DMS53 treated with DMSO at 0.1 percent for 48 hours (cell line): ENCODE results near the gene GADD45B.
"Not testable (repeated sequence)": the region's sequence is repeated elsewhere in the genome, so short reads cannot be mapped to it uniquely, and the experiment has no call there.

ENCODE experiments used
- DNase-seq: peaks from one replicate; lab custom pipeline; 2025; ENCODE audit not compliant: unreplicated experiment; lab: John Stamatoyannopoulos, UW

The GADD45B gene

DNA sequence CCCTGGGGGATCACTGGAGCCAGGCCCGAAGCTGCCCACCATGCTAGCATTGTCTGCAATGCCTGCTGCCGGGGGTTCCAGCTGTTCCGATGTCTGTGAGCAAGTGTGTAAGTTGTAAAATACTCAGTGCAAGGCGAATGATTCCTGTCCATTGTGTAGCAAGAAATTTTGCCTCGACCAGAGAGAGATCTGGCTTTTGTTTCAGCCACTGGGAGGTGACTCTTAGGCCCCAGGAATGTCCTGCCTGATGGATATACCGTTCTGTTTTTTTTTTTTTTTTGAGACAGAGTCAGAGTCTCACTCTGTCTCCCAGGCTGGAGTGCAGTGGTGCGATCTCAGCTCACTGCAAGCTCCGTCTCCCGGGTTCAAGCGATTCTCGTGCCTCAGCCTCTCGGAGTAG lies 7.3 kb upstream of the GADD45B start:
- DNase-seq: no peak

GRCh38 chr19:2469102-2469914 lies 6.6 kb upstream of the GADD45B start:
- no peak for DNase-seq

- not testable (repeated sequence) for DNase-seq
These were observed 6.1 kb upstream of the GADD45B start for GRCh38 chr19:2469915-2470200.

- peak; percentile 62 for DNase-seq
These were observed 1.5 kb upstream of the GADD45B start for GRCh38 chr19:2474232-2475017.

DNA sequence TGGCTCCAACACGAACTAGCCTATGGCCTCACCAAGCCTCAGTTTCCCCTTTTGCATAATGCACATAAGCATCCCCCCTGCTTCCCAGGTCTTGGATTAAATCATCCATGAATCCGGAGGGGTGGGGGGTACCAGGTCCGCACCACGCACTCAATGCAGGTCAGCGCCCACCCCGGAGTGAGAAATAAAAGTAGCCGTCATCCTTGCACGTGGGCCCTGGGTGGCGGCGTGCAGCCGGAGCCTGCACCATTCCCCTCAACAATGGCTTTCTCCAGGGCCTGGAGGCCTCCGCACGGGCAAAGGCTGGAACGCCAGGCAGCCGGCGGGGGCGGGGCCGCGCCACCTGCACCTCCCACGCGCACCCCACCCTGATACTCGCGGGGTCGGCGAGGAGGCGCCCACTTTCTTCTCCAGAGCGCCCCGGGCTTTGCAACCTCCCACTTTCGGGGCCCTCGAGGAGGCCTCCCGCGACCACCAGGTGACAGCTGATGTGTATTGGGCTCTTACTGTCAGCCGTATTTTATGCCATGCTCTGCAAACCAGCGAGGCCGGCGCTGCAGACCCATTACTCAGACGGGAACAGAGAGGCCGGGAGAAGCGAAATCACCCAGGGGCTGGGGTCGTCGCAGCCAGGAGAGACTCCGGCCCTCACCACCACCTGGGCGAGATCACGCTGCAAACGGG lies 767 bp upstream of the GADD45B start:
- DNase-seq: no peak

DNA sequence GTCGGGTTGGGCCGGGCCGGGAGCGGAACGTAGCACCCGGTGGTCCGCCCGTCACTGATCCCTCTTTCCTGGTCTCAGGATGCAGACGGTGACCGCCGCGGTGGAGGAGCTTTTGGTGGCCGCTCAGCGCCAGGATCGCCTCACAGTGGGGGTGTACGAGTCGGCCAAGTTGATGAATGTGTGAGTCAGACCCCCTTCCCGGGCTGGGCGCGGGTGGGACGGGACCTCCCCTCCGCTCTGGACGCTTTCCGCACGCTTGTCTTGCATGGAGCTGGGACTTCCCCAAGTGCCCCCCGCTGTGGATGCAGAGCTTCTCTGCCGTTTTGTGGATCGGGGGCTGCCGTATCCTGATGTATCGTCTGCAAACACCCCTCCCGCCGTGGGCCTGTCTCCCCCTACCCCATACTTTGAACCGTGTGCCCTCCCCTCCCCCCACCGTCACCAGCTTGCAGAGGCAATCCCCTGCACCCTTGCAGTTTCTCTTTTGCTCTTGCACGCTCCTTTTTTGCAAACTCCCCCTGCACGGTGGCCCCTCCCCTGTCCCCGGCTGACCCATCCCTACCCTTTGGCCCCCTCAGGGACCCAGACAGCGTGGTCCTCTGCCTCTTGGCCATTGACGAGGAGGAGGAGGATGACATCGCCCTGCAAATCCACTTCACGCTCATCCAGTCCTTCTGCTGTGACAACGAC lies 669 bp downstream of the GADD45B start:
- no peak for DNase-seq

GRCh38 chr19:2477141-2477710 lies 1.3 kb downstream of the GADD45B start:
- no peak for DNase-seq

- DNase-seq: no peak
These were observed 1.8 kb downstream of the GADD45B start for GRCh38 chr19:2477732-2478191.

GRCh38 chr19:2478278-2478755 lies 2.4 kb downstream of the GADD45B start:
- DNase-seq: peak; percentile 19

- DNase-seq: no peak
These were observed 3.0 kb downstream of the GADD45B start for GRCh38 chr19:2478756-2479555.

DNA sequence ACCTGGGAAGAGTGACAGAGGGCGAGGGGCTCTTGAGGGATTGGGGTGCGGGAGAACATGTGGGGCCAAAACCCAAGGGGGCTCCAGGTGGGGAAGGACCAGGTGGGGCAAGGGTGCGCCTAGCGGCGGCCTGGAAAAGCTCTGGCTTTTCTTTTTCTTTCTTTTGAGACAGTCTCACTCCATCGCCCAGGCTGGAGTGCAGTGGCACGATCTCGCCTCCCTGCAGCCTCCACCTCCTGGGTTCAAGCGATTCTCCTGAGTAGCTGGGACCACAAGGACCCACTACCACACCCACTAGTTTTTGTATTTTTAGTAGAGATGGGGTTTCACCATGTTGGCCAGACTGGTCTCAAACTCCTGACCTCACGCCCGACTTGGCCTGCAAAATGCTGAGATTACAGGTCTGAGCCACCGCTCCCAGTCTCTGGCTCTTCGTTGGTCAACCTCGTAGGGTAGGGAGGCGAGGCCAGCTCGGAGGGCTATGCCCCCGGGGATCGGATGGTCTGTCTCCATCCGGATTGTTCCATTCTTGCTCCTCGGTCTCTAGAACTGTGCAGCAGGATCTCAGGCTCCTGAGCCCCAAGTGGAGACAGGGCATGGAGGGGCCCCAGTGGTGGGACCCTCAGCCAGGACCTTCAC lies 3.7 kb downstream of the GADD45B start:
- no peak for DNase-seq

DNA sequence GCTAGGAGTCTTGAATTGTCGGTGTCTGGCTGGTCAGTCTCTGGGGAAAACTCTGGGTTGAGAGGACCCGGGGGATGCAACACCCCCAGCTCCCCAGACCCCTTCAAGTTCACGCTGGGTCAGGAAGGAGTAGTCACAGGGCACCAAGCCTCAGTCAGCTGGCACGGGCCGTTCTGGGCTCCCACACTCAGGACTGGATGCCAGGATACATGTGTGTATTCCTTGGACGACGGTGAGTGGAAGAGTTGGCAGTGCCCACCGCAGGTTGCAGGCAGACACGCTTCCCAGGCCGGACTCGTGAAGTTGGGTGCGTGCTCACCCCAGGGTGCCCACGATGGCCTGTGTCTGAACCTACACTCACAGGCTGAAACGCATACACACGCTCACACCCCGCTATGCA lies 5.5 kb downstream of the GADD45B start:
- no peak for DNase-seq

- DNase-seq: no peak
These were observed 6.6 kb downstream of the GADD45B start for GRCh38 chr19:2482354-2483038.

DNA sequence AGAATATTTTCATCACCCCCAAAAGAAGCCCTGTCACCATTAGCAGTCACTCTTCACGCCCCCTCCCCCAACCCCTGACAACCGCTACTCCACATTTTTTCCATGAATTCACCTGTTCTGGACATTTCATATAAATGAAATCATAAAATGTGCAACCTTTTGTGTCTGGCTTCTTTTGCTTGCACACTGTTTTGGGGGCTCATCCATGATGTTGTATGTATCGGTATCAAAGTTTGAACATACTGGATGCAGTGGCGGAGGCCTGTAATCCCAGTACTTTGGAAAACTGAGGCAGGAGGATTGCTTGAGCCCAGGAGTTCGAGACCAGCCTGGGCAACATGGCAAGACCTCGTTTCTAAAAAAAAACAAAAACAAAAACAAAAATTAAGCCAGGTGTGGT lies 7.2 kb downstream of the GADD45B start:
- DNase-seq: no peak

DNA sequence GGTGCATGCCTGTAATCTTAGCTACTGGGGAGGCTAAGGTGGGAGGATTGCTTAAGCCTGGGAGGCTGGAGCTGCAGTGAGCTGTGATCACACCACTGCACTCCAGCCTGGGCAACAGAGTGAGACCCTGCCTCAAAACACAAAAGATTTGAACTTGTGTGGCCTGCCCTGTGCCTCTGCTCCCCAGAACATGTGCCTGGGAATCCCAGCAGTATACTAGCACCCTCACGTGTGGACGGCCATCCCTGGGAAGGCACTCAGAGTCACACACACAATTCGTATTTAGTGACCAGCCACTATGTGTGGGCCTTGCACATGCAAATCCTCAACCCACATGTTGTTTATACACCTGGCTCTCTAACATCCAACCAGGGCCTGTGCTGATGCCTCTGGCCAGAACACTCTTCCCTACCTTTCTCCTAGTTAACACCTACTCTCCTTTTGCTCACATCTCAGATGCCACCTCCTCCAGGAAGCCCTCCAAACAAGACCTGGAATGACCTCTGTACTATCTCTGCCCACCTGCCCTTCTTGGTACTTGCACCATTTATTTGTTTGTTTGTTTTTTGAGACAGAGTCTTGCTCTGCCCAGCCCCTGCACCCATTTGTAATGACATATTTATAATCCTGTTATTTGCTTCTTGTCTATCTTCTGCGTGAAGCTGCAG lies 7.7 kb downstream of the GADD45B start:
- no peak for DNase-seq

- DNase-seq: no peak
These were observed 8.4 kb downstream of the GADD45B start for GRCh38 chr19:2484178-2484937.

GRCh38 chr19:2485428-2485827 lies 9.5 kb downstream of the GADD45B start:
- no peak for DNase-seq

GRCh38 chr19:2487090-2487489 lies 11.2 kb downstream of the GADD45B start:
- no peak for DNase-seq
